ENCODE measurements around the gene U2AF1L4.

The U2AF1L4 gene

DNA sequence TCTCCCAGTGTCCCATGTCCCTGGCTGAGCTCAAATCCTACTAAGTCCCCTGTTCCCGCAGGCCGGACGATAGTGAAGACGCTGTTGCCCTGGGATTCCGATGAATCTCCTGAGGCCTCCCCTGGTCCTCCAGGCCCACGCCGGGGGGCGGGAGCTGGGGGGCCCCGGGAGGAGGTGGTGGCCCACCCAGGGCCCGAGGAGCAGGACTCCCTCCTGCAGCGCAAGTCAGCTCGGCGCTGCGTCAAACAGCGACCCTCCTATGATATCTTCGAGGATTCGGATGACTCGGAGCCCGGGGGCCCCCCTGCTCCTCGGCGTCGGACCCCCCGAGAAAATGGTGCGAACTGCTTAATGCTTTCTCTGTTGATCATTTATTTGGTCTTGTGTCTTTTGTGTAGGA, 21.5 kb downstream of the U2AF1L4 start:
- DNase-seq = no peak

GRCh38 chr19:35722897-35723296, 22.3 kb downstream of the U2AF1L4 start:
- DNase-seq = no peak

GRCh38 chr19:35722461-35722860, 22.8 kb downstream of the U2AF1L4 start:
- DNase-seq = no peak

DNA sequence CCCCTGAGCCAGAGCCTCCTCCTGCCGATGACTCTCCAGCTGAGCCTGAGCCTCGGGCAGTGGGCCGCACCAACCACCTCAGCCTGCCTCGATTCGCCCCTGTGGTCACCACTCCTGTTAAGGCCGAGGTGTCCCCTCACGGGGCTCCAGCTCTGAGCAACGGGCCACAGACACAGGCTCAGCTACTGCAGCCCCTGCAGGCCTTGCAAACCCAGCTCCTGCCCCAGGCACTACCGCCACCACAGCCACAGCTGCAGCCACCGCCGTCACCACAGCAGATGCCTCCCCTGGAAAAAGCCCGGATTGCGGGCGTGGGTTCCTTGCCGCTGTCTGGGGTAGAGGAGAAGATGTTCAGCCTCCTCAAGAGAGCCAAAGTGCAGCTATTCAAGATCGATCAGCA, 23.8 kb downstream of the U2AF1L4 start:
- no peak for DNase-seq

DNA sequence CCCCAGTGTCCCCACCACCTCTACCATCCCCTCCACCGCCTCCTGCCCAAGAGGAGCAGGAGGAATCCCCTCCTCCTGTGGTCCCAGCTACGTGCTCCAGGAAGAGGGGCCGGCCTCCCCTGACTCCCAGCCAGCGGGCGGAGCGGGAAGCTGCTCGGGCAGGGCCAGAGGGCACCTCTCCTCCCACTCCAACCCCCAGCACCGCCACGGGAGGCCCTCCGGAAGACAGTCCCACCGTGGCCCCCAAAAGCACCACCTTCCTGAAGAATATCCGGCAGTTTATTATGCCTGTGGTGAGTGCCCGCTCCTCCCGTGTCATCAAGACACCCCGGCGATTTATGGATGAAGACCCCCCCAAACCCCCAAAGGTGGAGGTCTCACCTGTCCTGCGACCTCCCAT, 24.6 kb downstream of the U2AF1L4 start:
- DNase-seq = no peak

GRCh38 chr19:35720163-35720524, 25.1 kb downstream of the U2AF1L4 start:
- no peak for DNase-seq

DNA sequence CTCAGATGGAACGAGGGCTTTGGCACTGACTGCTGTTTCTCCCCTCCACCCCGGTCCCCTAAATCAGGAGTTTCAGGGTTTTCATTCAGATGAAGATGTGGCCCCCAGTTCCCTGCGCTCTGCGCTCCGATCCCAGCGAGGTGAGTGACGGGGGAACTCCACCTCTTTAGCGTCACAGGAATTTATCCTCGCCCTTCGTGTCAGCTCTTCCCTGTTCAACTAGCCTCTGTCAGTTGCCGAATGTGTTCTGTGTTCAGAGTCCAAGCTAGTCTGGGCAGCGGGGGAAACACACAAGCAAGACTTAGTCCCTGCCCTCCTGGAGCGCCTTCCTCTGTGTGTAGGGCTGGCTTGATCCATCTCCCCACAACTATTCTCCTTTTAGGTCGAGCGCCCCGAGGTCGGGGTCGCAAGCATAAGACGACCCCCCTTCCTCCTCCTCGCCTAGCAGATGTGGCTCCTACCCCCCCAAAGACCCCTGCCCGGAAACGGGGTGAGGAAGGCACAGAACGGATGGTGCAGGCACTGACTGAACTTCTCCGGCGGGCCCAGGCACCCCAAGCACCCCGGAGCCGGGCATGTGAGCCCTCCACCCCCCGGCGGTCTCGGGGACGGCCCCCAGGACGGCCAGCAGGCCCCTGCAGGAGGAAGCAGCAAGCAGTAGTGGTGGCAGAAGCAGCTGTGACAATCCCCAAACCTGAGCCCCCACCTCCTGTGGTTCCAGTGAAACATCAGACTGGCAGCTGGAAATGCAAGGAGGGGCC, 25.6 kb downstream of the U2AF1L4 start:
- DNase-seq = no peak

GRCh38 chr19:35718345-35719041, 26.7 kb downstream of the U2AF1L4 start:
- DNase-seq = no peak

DNA sequence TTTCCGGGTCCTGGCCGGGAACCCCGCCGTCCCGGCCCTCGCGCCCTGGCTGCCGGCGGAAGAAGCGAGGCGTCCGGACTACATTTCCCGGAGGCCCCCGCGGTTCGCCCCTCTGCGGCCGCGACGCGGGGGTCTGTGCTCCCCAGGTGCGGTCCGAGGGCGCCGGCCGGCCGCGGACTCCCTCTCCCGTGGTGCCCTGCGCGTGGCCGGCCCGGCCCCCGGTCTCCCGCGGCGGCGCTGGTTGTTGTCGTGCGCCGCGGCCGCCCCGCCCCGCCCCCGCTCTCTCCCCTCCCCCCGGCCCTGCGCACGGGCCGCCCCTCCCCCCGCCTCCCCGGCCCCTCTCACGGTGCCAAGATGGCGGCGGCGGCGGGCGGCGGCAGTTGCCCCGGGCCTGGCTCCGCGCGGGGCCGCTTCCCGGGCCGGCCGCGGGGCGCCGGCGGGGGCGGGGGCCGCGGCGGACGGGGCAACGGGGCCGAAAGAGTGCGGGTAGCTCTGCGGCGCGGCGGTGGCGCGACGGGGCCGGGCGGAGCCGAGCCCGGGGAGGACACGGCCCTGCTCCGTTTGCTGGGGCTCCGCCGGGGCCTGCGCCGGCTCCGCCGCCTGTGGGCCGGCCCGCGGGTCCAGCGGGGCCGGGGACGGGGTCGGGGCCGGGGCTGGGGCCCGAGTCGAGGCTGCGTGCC, 27.4 kb downstream of the U2AF1L4 start, which contains the start of gene KMT2B:
TSS of gene KMT2B (plus strand) at position 339 of the 680 bp plus-strand sequence. CDS start at position 355, 16 bp downstream.
- DNase-seq = no peak

- DNase-seq = peak; percentile 86
Measured at GRCh38 chr19:35716801-35717664, 28.2 kb downstream of the U2AF1L4 start.

DNA sequence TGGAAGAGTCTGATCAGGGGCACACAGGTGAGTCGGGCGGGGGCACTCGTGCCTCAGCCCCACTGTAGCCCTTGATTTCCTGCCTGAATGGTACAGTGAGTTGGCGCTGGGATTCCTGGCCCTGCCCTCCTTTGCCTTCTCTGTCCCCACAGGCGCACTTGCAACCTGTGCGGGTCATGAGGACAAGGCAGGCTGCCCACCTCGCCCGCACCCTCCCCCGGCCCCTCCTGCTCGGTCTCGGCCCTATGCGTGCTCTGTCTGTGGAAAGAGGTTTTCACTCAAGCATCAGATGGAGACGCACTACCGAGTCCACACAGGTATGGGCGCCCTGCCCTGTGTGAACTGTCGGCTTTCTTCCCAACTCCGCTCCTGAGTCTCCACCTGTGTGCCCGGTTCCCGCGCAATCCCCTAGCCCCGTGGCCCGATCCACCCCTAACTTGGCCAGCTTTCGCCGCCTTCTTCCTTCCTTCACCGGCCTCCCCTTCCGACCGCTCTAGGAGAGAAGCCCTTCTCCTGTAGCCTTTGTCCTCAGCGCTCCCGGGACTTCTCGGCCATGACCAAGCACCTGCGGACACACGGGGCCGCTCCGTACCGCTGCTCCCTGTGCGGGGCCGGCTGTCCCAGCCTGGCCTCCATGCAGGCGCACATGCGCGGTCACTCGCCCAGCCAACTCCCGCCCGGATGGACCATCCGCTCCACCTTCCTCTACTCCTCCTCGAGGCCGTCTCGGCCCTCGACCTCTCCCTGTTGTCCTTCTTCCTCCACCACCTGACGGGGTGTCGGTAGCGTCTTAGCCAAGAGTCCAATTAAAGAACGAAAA, 29.0 kb downstream of the U2AF1L4 start:
- no peak for DNase-seq

- no peak for DNase-seq
Measured at GRCh38 chr19:35715355-35715809, 29.8 kb downstream of the U2AF1L4 start.

GRCh38 chr19:35714601-35715354, 30.4 kb downstream of the U2AF1L4 start:
- DNase-seq = no peak

DNA sequence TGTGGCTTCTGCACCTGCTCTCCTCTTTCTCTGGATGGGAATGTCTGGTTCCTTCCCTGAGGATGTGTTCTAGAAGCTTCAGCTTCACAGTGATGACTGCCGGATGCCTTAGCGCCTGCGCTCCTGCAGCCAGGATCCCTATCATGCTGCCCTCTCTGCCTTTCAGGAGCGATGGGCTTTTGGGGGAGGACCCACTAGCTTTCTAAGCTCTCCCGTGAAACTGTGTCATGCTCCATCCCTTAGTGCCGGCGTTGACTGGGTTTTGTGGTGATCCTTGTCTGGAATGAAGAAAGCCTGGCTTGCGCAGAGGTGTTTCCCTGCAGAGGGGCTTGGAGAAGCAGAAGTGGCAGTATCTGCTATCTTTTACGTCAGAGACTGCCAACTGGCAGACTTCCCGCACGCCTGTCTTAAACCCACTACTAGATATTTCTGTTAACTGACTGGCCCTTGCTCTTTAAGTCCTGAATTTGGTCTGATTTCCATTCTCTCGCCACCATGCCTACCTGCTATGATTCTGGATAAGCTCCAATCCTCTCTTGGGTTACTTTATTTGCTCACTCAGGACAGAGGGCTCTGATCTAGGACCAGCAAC, 31.2 kb downstream of the U2AF1L4 start:
- DNase-seq = no peak

- DNase-seq = no peak
Measured at GRCh38 chr19:35713506-35713850, 31.7 kb downstream of the U2AF1L4 start.

GRCh38 chr19:35712567-35713505, 32.4 kb downstream of the U2AF1L4 start:
- no peak for DNase-seq

DNA sequence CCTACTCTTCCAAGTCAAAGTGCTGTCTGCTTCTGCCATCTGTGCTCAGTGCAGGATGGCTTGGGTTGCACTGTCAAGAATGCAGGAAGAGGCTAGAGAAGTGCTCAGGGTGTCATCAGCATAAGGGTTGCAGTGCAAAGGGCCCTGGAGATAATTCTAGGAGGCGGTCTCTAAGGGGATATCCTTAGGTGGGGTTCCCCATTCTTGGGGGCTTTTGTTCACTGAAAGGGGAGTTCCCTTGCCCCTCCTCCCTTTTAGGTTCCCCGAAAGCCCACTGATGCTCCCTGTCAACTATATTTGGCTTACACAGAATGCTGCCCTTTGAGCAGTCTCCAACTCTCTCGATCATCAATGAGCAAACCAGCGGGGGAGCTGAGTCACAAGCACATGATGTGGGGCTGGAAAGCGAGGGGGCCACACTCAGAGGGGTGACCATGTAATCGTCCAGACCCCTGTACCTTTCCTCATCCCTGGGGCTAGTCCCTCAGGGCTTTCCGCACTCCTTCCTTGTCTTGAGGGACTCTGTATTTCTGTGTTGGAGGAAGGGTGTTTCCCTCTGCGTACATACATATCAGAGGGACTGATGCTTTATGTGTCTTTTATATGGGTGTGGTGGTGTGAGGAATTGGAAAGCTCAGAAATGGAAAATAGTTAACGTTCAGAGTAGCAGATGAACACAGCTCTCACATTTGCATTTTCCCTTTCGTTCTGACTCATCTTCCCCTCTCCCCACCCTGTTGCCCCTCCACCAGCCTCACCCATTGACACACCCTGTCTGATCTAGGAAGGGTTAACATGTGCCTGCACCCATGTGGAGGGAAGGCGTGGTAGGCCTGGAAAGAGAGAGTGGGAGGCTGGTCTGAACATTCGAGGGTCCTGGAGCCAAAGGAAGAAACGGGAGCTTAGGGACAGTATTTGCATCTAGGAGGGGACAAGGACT, 34.2 kb downstream of the U2AF1L4 start:
- no peak for DNase-seq

DNA sequence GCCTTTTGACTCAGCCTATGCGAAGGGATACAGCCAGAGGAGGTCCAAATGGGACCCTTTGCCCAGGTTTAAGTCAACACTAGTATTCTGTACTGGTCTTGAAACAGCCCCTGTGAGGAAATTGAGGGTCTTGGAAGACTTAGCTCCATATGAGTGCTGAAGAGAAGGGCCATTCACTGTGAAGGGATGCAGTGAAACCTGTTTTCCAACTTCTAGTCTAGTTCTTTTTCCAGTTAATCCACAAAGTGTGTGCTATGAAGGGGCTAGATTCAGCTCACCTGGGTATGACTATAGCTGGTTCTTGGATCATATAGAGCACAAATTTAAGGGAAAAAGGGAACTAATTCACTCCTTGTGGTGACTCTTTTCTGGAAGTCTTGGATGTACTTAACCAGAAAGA, 36.8 kb downstream of the U2AF1L4 start:
- no peak for DNase-seq

Data from NCI-H524 treated with DMSO at 0.1 percent for 48 hours (cell line).